Pons (tissue), 1 donor: ENCODE measurements around the gene PAXX.

Experiments used
- DNase-seq: peaks from one replicate; pipeline ENCODE4 v3.0.0-alpha.2; 2016; ENCODE audit warnings: low spot score

PAXX gene

DNA sequence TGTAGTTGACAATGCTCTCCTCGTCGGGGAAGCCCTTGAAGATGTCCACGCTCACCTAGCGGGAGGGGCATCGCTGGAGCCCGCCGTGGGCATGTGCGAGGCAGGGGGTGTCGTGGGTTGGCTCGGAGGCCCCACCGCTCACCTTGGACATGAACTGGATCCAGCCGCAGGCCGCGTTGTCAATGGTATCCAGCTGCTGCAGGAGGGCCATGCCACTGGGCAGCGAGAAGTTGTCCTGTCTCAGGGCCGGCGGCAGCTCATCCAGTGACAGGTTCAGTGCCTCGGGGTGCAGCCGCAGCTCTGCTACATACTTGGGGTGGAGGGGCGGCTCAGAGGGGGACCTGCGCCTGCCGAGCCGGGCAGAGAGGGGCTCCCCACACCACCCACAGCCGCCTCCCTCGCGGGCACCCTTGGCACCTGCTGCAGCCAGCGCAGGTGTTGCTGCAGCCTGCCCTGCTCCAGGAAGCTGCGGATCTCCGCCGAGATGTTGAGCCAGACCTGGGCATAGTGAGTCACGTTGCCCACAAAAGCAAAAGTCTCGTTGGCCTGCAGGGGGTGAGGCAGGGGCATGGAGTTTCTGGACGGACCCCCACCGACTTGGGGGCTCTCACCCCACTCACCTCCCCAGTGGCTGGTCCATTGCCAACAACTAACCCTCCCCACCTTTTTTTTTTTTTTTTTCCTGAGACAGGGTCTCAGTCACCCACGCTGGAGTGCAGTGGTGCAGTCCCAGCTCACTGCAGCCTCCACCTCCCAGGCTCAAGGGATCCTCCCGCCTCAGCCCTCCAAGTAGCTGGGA, 26.7 kb downstream of the PAXX start:
- no peak for DNase-seq

DNA sequence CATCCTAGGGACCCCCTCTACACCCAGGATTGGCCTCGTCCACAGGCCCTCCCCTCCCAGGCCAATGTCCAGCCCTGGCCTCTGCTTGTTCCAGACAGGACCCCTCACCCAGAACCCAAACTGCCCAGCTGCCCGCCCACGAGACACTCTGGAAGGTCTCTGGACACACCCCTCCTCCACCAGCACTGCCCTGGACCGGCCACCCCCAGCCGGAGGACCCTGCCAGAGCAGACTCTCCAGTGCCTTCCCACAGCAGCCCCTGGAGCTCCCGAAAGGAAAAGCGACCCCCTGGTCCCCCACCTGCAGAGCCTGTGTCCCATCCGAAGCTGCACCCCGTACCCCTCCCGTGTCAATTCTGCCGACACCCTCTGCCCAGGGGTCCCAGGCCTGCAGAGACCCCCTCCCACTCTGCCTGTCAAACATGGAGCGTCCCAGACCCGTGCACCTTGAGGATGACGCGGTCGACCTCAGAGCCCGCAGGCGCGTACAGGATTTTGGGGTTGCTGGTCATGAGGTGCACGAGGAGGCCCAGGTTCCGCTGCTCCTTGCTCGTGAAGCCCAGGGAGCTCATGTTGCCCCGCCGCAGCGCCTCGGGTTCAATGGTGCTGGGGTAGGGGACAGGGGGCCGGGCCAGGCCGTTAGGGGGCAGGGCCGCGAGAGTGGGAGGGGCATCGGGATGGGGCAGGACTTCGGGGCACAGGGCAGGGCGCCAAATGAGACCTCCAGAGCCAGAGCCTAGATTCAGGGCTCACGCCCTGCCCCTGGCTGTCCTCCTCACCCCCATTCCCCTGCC, 27.9 kb downstream of the PAXX start:
- DNase-seq: no peak

GRCh38 chr9:137020771-137021567, 28.7 kb downstream of the PAXX start:
- no peak for DNase-seq

- DNase-seq: no peak
These were observed 29.4 kb downstream of the PAXX start for GRCh38 chr9:137021568-137021978.

GRCh38 chr9:137021979-137022661, 29.9 kb downstream of the PAXX start:
- DNase-seq: peak; percentile 95

GRCh38 chr9:137022662-137023008, 30.4 kb downstream of the PAXX start:
- DNase-seq: no peak

- DNase-seq: peak; percentile 22
These were observed 30.9 kb downstream of the PAXX start for GRCh38 chr9:137023157-137023556.

GRCh38 chr9:137023583-137023991, 31.4 kb downstream of the PAXX start:
- DNase-seq: peak; percentile 69

GRCh38 chr9:137025517-137025966, 33.3 kb downstream of the PAXX start:
- peak; percentile 98 for DNase-seq

GRCh38 chr9:137026384-137026783, 34.2 kb downstream of the PAXX start:
- DNase-seq: no peak

DNA sequence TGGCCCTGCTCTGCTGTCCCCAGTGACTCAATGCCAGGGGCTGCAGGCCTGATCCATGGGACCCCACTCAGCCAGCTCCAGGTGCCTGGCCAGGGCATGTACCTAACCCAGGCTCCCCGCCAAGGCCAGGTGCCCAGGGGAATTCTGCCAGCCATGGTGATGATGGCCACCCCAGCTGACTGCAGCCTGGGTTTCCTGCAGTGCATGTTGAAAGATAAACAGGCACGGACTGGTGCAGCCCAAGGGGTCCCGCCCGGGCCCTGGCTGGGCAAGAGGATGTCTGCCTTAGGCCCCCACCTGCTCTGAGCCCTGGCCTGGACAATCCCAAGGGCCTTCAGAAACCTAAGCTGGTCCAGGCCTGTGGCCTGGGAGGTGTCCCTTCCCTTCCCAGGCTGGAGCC, 34.6 kb downstream of the PAXX start:
- no peak for DNase-seq

DNA sequence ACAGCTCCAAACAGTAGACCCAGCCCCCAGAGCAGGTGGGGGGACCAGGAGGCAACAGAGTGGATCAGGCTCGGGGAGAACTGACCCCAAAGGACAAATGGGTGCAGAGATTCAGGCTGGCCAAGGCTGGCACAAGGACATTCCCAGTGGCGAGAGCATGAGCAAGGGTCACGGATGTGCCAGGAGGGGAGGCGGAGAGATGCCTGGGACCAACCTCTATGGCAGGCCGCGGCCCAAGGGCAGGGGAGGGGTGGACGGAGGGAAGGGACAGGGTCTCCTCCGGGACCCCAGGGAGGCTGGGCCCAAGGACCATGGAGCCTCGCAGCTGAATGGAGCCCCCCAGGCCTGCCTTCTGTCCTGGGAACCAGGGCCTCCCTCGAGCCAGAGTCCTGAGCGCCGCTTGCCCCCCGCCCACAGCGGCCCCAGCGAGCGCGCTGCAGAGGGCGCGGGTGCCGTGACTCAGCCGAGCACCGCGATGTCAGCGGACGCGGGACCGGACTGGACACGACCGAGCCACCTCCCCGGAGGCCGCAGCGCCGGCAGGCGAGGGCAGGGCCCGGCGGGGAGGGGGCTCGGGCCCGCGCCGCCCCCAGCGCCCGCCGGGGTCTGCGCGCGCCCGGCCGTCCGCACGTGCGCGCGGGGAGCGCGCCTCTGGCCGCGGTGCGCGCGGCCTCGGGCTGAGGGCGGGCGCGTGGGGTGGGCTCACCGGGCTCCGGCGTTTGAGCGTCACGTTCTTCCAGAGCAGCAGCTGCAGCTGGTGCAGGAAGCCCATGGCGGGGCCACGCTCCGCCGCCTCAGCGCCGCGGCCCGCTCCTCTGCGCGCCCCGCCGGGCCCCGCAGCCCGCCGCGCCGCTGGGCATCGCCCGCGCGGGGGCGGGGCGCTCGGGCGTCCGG, 35.4 kb downstream of the PAXX start, which contains the start of gene ABCA2:
ABCA2 (minus strand) TSS at position 869 of the 894 bp plus-strand sequence; CDS start at position 772, 97 bp downstream.
- DNase-seq: no peak

GRCh38 chr9:137028263-137029057, 36.2 kb downstream of the PAXX start:
- DNase-seq: peak; percentile 56

- peak; percentile 80 for DNase-seq
These were observed 37.1 kb downstream of the PAXX start for GRCh38 chr9:137029058-137029936.

GRCh38 chr9:137030006-137030405, 37.8 kb downstream of the PAXX start:
- DNase-seq: no peak

GRCh38 chr9:137030538-137031527, 38.6 kb downstream of the PAXX start:
- no peak for DNase-seq

DNA sequence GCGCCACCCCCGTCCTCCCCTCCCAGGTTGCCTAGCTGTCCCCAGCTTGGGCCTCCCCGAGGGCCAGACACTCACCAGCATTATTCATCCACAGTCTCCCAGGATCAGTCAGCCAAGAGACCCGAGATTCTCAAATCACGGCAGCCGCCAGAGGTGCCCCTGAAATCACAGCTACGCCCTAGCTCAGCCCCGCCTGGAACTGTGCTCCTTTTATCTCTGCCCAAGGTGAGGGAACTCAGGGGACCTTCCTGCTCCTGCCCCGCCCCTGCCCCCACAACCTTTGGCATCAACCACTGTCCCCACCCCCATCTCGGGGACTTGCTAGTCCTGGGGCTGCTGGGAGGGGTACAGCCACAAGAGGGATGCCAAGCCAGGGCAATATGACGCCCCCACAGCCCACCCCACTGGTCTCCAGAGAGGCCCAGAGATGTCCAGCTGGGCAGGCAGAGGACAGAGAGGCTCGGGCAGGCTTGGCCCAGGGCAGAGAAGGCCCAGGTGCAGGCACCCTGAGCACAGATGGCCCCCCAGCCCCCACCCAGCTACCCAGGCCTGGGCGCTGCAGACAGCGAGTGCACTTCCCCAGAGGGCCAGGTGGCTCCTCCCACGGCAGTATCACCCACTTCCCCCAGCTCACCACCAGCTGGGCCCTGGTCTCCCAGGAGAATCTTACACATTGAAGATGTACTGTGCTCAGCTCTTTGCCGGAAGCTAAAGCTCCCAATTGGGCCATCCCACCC, 39.9 kb downstream of the PAXX start, which contains the start of gene FUT7:
FUT7 (minus strand) TSS at position 185 of the 737 bp plus-strand sequence; CDS start at position 88, 97 bp downstream.
- no peak for DNase-seq
